Coronary artery (tissue), 2 donors: Measurements from ENCODE around the gene FAM107A.

Experiments used
- DNase-seq: peaks from one replicate; pipeline ENCODE4 v3.0.0-alpha.2; 2017; ENCODE audit warnings: low spot score
- H3K27ac ChIP-seq, 2 donors: fragments of 200-600 bp; sonication (generic); one replicate each; pipeline ENCODE4 v1.5.1; 2016 to 2019
- H3K4me3 ChIP-seq: fragments of 200-600 bp; sonication (generic); 2 replicates; pipeline ENCODE4 v1.5.1; 2016; ENCODE audit warnings: mild to moderate bottlenecking, moderate library complexity
- TF ChIP-seq, protein P1 (sequence below): fragments of 200-600 bp; sonication (generic); IDR thresholded peaks from one replicate; pipeline ENCODE4 v1.5.1; 2019; ENCODE audit warnings: antibody characterized with exemption

The FAM107A gene

DNA sequence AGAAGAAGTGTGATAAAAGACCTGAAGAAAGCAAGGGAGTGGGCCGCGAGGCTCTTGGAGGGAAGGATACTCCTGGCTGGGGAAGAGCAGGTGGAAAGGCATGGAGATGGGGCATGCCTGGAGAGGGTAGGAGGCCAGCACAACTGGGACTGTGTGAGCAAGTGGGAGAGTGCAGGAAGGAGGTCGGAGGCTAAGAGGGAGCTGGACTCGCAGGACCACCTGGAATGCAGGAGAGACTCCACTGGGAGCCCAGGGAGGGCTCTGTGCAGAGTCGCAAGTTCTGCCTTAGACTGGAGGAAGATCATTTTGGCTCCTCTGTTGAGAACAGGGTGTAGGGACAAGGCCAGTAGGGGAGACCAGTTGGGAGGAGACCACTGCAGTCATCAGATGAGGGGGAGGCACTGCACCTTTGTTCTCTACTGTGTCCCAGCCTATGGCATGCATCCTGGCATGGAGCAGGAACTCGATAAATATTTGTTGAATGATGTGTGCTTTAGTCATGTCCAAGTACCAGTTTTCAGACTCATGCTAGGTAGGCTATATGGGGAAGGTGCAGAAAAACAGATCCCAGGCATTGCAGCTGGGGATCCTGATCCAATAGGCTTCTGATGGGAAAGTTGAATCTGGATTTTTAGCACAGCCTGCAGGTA lies 13.7 kb downstream of the FAM107A start:
- no peak overlapping the region for H3K4me3 ChIP-seq
- no peak overlapping the region for H3K27ac ChIP-seq
- TF ChIP-seq, protein P1, sequence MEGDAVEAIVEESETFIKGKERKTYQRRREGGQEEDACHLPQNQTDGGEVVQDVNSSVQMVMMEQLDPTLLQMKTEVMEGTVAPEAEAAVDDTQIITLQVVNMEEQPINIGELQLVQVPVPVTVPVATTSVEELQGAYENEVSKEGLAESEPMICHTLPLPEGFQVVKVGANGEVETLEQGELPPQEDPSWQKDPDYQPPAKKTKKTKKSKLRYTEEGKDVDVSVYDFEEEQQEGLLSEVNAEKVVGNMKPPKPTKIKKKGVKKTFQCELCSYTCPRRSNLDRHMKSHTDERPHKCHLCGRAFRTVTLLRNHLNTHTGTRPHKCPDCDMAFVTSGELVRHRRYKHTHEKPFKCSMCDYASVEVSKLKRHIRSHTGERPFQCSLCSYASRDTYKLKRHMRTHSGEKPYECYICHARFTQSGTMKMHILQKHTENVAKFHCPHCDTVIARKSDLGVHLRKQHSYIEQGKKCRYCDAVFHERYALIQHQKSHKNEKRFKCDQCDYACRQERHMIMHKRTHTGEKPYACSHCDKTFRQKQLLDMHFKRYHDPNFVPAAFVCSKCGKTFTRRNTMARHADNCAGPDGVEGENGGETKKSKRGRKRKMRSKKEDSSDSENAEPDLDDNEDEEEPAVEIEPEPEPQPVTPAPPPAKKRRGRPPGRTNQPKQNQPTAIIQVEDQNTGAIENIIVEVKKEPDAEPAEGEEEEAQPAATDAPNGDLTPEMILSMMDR, result no peak
- DNase-seq, result no peak

GRCh38 chr3:58562498-58562897 lies 14.7 kb downstream of the FAM107A start:
- TF ChIP-seq, protein P1, result no peak
- Histone ChIP-seq H3K4me3 (no peak overlapping the region), H3K27ac (no peak overlapping the region)
- no peak for DNase-seq

GRCh38 chr3:58560771-58561311 lies 16.4 kb downstream of the FAM107A start:
- no peak overlapping the region for H3K4me3 ChIP-seq
- TF ChIP-seq, protein P1, result no peak
- DNase-seq, result no peak
- H3K27ac ChIP-seq, result no peak overlapping the region

GRCh38 chr3:58559586-58559985 lies 17.6 kb downstream of the FAM107A start:
- Histone ChIP-seq H3K27ac (no peak overlapping the region), H3K4me3 (no peak overlapping the region)
- TF ChIP-seq, protein P1, result no peak
- no peak for DNase-seq

GRCh38 chr3:58557491-58557890 lies 19.7 kb downstream of the FAM107A start:
- TF ChIP-seq, protein P1, result no peak
- DNase-seq, result no peak
- no peak overlapping the region for H3K4me3 ChIP-seq
- H3K27ac ChIP-seq, result no peak overlapping the region

- TF ChIP-seq, protein P1, result no peak
- no peak overlapping the region for H3K4me3 ChIP-seq
- no peak for DNase-seq
- H3K27ac ChIP-seq, result no peak overlapping the region
These were observed 20.4 kb downstream of the FAM107A start for GRCh38 chr3:58556761-58557221.

GRCh38 chr3:58556001-58556400 lies 21.2 kb downstream of the FAM107A start:
- no peak for DNase-seq
- H3K27ac ChIP-seq, result no peak overlapping the region
- TF ChIP-seq, protein P1, result no peak
- no peak overlapping the region for H3K4me3 ChIP-seq
